GM13976 (cell line): ENCODE data around the gene USP36.

Experiments used
- DNase-seq: peaks from one replicate; pipeline ENCODE4 v3.0.0; 2012; ENCODE audit warnings: low spot score
- in situ Hi-C: fragments of 300-500 bp; cut with MboI; formaldehyde crosslinking; loops from one replicate; pipeline ENCODE4 v1.12.0; 2022; ENCODE audit warnings: low sequenced_read_pairs, mixed read lengths, inconsistent platforms; ENCODE audit not compliant: unreplicated experiment
- TF ChIP-seq, protein P1 (sequence below): IDR thresholded peaks from 2 replicates; pipeline ENCODE4 v1.5.1; 2012; ENCODE audit warnings: borderline replicate concordance, mild to moderate bottlenecking; ENCODE audit not compliant: insufficient read depth; ENCODE audit errors: extremely low read depth, missing control alignments, control extremely low read depth

Gene USP36

DNA sequence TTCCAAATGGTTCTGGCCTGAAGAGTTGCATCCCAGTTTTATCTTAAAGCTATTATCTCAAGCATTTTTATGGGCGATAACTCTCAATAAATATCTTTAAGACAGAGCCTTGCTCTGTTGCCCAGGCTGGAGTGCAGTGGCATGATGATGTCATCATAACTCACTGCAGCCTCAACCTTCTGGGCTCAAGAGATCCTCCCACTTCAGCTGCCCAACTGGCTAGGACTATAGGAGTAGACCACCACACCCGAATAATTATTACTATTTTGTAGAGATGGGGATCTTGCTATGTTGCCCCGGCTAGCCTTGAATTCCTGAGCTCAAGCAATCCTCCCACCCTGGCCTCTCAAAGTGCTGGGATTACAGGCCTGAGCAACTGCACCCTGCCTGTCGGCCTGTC, 32.5 kb downstream of the USP36 start:
- in situ Hi-C loops, result loop anchor here (10.0 kb wide), 1 partner anchor 303 kb away; no protein-coding TSS in a partner anchor
- TF ChIP-seq, protein P1, sequence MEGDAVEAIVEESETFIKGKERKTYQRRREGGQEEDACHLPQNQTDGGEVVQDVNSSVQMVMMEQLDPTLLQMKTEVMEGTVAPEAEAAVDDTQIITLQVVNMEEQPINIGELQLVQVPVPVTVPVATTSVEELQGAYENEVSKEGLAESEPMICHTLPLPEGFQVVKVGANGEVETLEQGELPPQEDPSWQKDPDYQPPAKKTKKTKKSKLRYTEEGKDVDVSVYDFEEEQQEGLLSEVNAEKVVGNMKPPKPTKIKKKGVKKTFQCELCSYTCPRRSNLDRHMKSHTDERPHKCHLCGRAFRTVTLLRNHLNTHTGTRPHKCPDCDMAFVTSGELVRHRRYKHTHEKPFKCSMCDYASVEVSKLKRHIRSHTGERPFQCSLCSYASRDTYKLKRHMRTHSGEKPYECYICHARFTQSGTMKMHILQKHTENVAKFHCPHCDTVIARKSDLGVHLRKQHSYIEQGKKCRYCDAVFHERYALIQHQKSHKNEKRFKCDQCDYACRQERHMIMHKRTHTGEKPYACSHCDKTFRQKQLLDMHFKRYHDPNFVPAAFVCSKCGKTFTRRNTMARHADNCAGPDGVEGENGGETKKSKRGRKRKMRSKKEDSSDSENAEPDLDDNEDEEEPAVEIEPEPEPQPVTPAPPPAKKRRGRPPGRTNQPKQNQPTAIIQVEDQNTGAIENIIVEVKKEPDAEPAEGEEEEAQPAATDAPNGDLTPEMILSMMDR, result no peak
- DNase-seq, result no peak

DNA sequence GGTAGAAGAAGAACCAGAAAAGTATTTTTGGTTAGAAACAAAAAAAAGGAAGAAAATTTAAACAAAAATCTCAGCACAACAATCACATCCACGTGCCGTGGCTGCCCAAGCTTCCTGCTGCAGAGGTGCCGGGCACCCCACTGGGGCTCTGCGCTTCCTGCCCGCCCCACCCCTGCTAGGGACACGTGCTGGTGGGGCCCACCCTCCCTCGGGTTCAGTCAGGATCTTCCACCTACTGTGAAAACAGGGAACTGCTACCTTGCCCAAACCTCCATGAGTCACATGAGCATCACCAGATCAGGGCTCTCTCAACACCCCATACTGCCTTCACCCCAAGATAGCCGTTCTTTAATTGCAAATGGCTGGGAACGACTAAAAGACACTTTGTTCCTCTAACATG, 34.2 kb downstream of the USP36 start:
- TF ChIP-seq, protein P1, result no peak
- no peak for DNase-seq
- in situ Hi-C loops, result loop anchor here (10.0 kb wide), 1 partner anchor 302 kb away; no protein-coding TSS in a partner anchor

GRCh38 chr17:78805301-78805700, 35.3 kb downstream of the USP36 start:
- TF ChIP-seq, protein P1, result no peak
- in situ Hi-C loops, result loop anchor here (10.0 kb wide), 1 partner anchor 300 kb away; no protein-coding TSS in a partner anchor
- no peak for DNase-seq

- TF ChIP-seq, protein P1, result no peak
- DNase-seq, result no peak
- in situ Hi-C loops, result loop anchor here (10.0 kb wide), 1 partner anchor 300 kb away; no protein-coding TSS in a partner anchor
These were observed 35.8 kb downstream of the USP36 start for GRCh38 chr17:78804777-78805176.

DNA sequence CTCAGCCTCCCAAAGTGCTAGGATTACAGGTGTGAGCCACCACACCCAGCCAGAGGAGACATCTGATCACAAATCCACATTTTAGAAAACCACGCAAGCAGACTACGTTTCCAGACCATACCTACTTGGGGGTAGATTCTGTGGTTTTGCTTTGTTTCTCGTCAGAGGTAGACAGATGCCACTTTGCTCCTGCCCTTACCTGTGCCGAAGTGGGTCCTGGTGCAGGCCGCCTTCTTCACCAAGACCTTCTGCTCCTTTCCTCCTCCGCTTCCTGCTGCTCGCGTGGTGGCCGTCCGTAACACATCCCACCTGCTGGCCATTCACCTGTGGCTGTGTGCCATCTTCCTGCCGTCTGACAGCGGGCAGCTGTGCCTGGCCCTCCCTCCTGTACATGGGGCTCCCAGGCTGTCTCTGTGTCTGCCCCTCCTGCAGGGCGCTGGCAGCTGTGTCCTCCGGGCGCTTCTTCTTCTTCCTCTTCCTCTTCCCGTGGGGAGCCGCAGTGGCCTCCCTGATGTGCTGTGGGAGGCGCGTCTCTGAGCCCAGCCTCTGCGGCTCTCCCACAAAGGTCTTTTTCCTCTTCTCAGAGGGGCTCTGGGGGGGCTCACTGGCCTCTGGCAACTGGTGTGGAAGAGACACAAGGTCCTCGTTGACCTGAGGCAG, 37.3 kb downstream of the USP36 start:
- DNase-seq, result peak; percentile 24
- in situ Hi-C loops, result loop anchor here (10.0 kb wide), 1 partner anchor 299 kb away; no protein-coding TSS in a partner anchor
- TF ChIP-seq, protein P1, result no peak

- in situ Hi-C loops, result loop anchor here (10.0 kb wide), 1 partner anchor 298 kb away; no protein-coding TSS in a partner anchor
- TF ChIP-seq, protein P1, result no peak
- DNase-seq, result no peak
These were observed 38.2 kb downstream of the USP36 start for GRCh38 chr17:78802459-78802858.

GRCh38 chr17:78802008-78802407, 38.6 kb downstream of the USP36 start:
- no peak for DNase-seq
- in situ Hi-C loops, result loop anchor here (10.0 kb wide), 1 partner anchor 297 kb away; no protein-coding TSS in a partner anchor
- TF ChIP-seq, protein P1, result no peak
